T-helper 9 cell (primary cell): ENCODE data around the gene MCM3AP.
A peak's percentile ranks its signal among the peaks of the same experiment; 100 is the strongest.
"Not testable (repeated sequence)": the region's sequence is repeated elsewhere in the genome, so short reads cannot be mapped to it uniquely, and the experiment has no call there.

Source experiments
- DNase-seq: peaks from one replicate; pipeline ENCODE4 v3.0.0-alpha.2; 2020

MCM3AP gene

GRCh38 chr21:46239817-46240325, 45.5 kb downstream of the MCM3AP start:
- DNase-seq: no peak

- no peak for DNase-seq
Observed at GRCh38 chr21:46237474-46237873, 47.9 kb downstream of the MCM3AP start.

- no peak for DNase-seq
Observed at GRCh38 chr21:46234436-46234950, 50.9 kb downstream of the MCM3AP start.

- no peak for DNase-seq
Observed at GRCh38 chr21:46229923-46230260, 55.5 kb downstream of the MCM3AP start.

GRCh38 chr21:46229133-46229922, 56.1 kb downstream of the MCM3AP start:
- no peak for DNase-seq

- peak; percentile 96 for DNase-seq
Observed at GRCh38 chr21:46228345-46229051, 56.9 kb downstream of the MCM3AP start, which contains the start of gene LSS. Gene LSS, minus strand, starts transcription at chr21:46228774. Its CDS starts 29 bp downstream, at chr21:46228745.

GRCh38 chr21:46227811-46228344, 57.5 kb downstream of the MCM3AP start:
- no peak for DNase-seq

GRCh38 chr21:46226920-46227599, 58.4 kb downstream of the MCM3AP start:
- no peak for DNase-seq

- DNase-seq: no peak
Observed at GRCh38 chr21:46226146-46226545, 59.3 kb downstream of the MCM3AP start.

- DNase-seq: not testable (repeated sequence)
Observed at GRCh38 chr21:46223661-46224060, 61.8 kb downstream of the MCM3AP start.

GRCh38 chr21:46223217-46223616, 62.2 kb downstream of the MCM3AP start:
- DNase-seq: no peak

GRCh38 chr21:46222436-46223116, 62.8 kb downstream of the MCM3AP start:
- DNase-seq: no peak

- no peak for DNase-seq
Observed at GRCh38 chr21:46221664-46222435, 63.6 kb downstream of the MCM3AP start.

- no peak for DNase-seq
Observed at GRCh38 chr21:46220847-46221246, 64.6 kb downstream of the MCM3AP start.

GRCh38 chr21:46220275-46220810, 65.1 kb downstream of the MCM3AP start:
- DNase-seq: no peak

GRCh38 chr21:46219591-46220239, 65.7 kb downstream of the MCM3AP start:
- no peak for DNase-seq

GRCh38 chr21:46218906-46219590, 66.4 kb downstream of the MCM3AP start:
- no peak for DNase-seq

GRCh38 chr21:46217511-46218196, 67.8 kb downstream of the MCM3AP start:
- DNase-seq: no peak

- DNase-seq: no peak
Observed at GRCh38 chr21:46216132-46216747, 69.2 kb downstream of the MCM3AP start.
